Gastroesophageal sphincter (tissue), 3 donors: ENCODE results near the gene PRR15.

Experiments
- POLR2A ChIP-seq, 2 donors: fragments of 450-650 bp; IDR thresholded peaks; one replicate each; pipeline ENCODE4 v1.6.1; 2017; ENCODE audit warnings: antibody characterized with exemption in 2 of 2, mild to moderate bottlenecking in 2 of 2, moderate library complexity in 1 of 2
- POLR2AphosphoS5 ChIP-seq: sonication (generic); formaldehyde crosslinking; IDR thresholded peaks from one replicate; pipeline ENCODE4 v1.6.1; 2017; ENCODE audit warnings: antibody characterized with exemption
- TF ChIP-seq, protein P1 (sequence below), 4 experiments: fragments of 200-600 bp in 2 of 4; fragments of 450-650 bp in 2 of 4; sonication (generic) in 1 of 4; IDR thresholded peaks; one replicate each; pipeline ENCODE4 v1.5.1; 2017 to 2019; ENCODE audit warnings: antibody characterized with exemption in 4 of 4, mild to moderate bottlenecking in 2 of 4, moderate library complexity in 2 of 4

- TF ChIP-seq, protein P1, sequence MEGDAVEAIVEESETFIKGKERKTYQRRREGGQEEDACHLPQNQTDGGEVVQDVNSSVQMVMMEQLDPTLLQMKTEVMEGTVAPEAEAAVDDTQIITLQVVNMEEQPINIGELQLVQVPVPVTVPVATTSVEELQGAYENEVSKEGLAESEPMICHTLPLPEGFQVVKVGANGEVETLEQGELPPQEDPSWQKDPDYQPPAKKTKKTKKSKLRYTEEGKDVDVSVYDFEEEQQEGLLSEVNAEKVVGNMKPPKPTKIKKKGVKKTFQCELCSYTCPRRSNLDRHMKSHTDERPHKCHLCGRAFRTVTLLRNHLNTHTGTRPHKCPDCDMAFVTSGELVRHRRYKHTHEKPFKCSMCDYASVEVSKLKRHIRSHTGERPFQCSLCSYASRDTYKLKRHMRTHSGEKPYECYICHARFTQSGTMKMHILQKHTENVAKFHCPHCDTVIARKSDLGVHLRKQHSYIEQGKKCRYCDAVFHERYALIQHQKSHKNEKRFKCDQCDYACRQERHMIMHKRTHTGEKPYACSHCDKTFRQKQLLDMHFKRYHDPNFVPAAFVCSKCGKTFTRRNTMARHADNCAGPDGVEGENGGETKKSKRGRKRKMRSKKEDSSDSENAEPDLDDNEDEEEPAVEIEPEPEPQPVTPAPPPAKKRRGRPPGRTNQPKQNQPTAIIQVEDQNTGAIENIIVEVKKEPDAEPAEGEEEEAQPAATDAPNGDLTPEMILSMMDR (IDR thresholded peaks at IDR 0.05), result no peak
- TF ChIP-seq POLR2A (IDR thresholded peaks at IDR 0.05), result no peak
- TF ChIP-seq POLR2AphosphoS5, result no peak
Observed at GRCh38 chr7:29516491-29516890, 47.1 kb upstream of the PRR15 start.
